Smooth muscle cell (in vitro differentiated cells): ENCODE measurements around the gene TMCO6. TPM values are rescaled to one million over a fixed set of nuclear protein-coding genes. Genes with fewer than 3 reads are reported as not detected.
A peak's percentile ranks its signal among the peaks of the same experiment; 100 is the strongest.
"Not testable (repeated sequence)": the region's sequence is repeated elsewhere in the genome, so short reads cannot be mapped to it uniquely, and the experiment has no call there.

ENCODE experiments used
- DNase-seq: peaks from one replicate; lab custom pipeline; 2025; ENCODE audit not compliant: unreplicated experiment; lab: John Stamatoyannopoulos, UW
- H2AFZ ChIP-seq: fragments of 200-600 bp; sonication (generic); 2 replicates; pipeline ENCODE4 v1.6.0; 2016; ENCODE audit warnings: antibody characterized with exemption, low read depth, mild to moderate bottlenecking
- H3F3A ChIP-seq: fragments of 200-600 bp; sonication (generic); 2 replicates; pipeline ENCODE4 v1.6.0; 2017; ENCODE audit warnings: antibody characterized with exemption, low read depth
- H3K27ac ChIP-seq: fragments of 200-600 bp; sonication (generic); 2 replicates; pipeline ENCODE4 v1.5.1; 2016; ENCODE audit warnings: low read depth, mild to moderate bottlenecking
- H3K27me3 ChIP-seq: fragments of 200-600 bp; sonication (generic); 2 replicates; pipeline ENCODE4 v1.6.1; 2016; ENCODE audit warnings: low read depth, mild to moderate bottlenecking
- H3K36me3 ChIP-seq: fragments of 200-600 bp; sonication (generic); 2 replicates; pipeline ENCODE4 v1.5.1; 2016; ENCODE audit warnings: low read depth
- H3K4me1 ChIP-seq: fragments of 200-600 bp; sonication (generic); 2 replicates; pipeline ENCODE4 v1.5.1; 2016; ENCODE audit warnings: low read depth
- H3K4me2 ChIP-seq: fragments of 200-600 bp; sonication (generic); 2 replicates; pipeline ENCODE4 v1.6.0; 2016; ENCODE audit warnings: mild to moderate bottlenecking
- H3K4me3 ChIP-seq: fragments of 200-600 bp; sonication (generic); 2 replicates; pipeline ENCODE4 v1.5.1; 2016; ENCODE audit warnings: mild to moderate bottlenecking
- H3K79me2 ChIP-seq: fragments of 200-600 bp; sonication (generic); 2 replicates; pipeline ENCODE4 v1.6.0; 2016; ENCODE audit warnings: low read depth, mild to moderate bottlenecking
- H3K9ac ChIP-seq: fragments of 200-600 bp; sonication (generic); 2 replicates; pipeline ENCODE4 v1.6.0; 2016; ENCODE audit warnings: low read depth
- H3K9me3 ChIP-seq: fragments of 200-600 bp; sonication (generic); replicated peaks from 2 replicates; pipeline ENCODE4 v1.5.1; 2016; ENCODE audit warnings: low read depth
- H4K20me1 ChIP-seq: fragments of 200-600 bp; sonication (generic); 2 replicates; pipeline ENCODE4 v1.6.0; 2016; ENCODE audit warnings: low read depth
- CTCF ChIP-seq: fragments of 200-600 bp; sonication (generic); IDR thresholded peaks from 2 replicates; pipeline ENCODE4 v1.5.1; 2017; ENCODE audit warnings: borderline replicate concordance, mild to moderate bottlenecking, antibody characterized with exemption; ENCODE audit not compliant: insufficient read depth, poor library complexity, severe bottlenecking
- WGBS: methylation state at CpG from one replicate; pipeline ENCODE4 v1.1.7; 2016; ENCODE audit warnings: low lambda C conversion rate; 5-methylcytosine and 5-hydroxymethylcytosine counted together
- polyA plus RNA-seq: library from polyadenylated mRNA; unstranded; fragments of >200 nt; fragmentation: Nextera tagmentation; extraction: Ambion mirVana; gene quantifications from 2 replicates; pipeline ENCODE4 v1.2.1, GENCODE V29; 2016
- total RNA-seq: library from RNA; depleted of rRNA; stranded (reverse); fragments of >200 nt; gene quantifications from 2 replicates; pipeline ENCODE4 v1.2.3, GENCODE V29; 2014

TMCO6 gene
- total RNA-seq (3.3 and 11.4 TPM in 2 replicates), polyA plus RNA-seq (4.4 and 5.9 TPM in 2 replicates)

GRCh38 chr5:140639148-140639981, at the start of gene TMCO6:
TMCO6 (plus strand) TSS chr5:140639451; CDS start chr5:140639528, 77 bp downstream.
- H3K9me3 ChIP-seq, result no peaks in the 10 kb centered on the region
- DNase-seq, result peak; percentile 85
- H3K27ac ChIP-seq, result peak within 1 kb of the TSS; percentile 43
- no peaks in the 10 kb centered on the region for H3K36me3 ChIP-seq
- H3K79me2 ChIP-seq, result no peaks in the 10 kb centered on the region
- no peak within 1 kb of the TSS for H3K9ac ChIP-seq
- H3K4me2 ChIP-seq, result peak within 1 kb of the TSS; percentile 96
- H2AFZ ChIP-seq, result peak within 1 kb of the TSS; percentile 96
- 2% methylated on average over 29 of the region's 63 CpGs for WGBS
- H3K4me1 ChIP-seq, result peaks cover 4% of the 10 kb centered on the region
- peak within 1 kb of the TSS; percentile 76 for H3K4me3 ChIP-seq
- no peaks in the 10 kb centered on the region for H4K20me1 ChIP-seq
- peak; percentile 37 for TF ChIP-seq CTCF
- no peaks in the 10 kb centered on the region for H3K27me3 ChIP-seq
- H3F3A ChIP-seq, result no peaks in the 10 kb centered on the region

- WGBS, result 92% methylated on average over 7 of the region's 7 CpGs
- peaks cover 5% of the 10 kb centered on the region for H3F3A ChIP-seq
- no peaks in the 10 kb centered on the region for H3K27me3 ChIP-seq
- H3K27ac ChIP-seq, result no peak overlapping the region
- no peaks in the 10 kb centered on the region for H3K79me2 ChIP-seq
- H3K9me3 ChIP-seq, result no peaks in the 10 kb centered on the region
- peaks cover 2% of the 10 kb centered on the region for H3K4me1 ChIP-seq
- no peak for DNase-seq
- no peak for TF ChIP-seq CTCF
- no peak overlapping the region for H3K4me3 ChIP-seq
- no peak overlapping the region for H2AFZ ChIP-seq
- H3K36me3 ChIP-seq, result no peaks in the 10 kb centered on the region
- no peak overlapping the region for H3K4me2 ChIP-seq
- H4K20me1 ChIP-seq, result no peaks in the 10 kb centered on the region
- H3K9ac ChIP-seq, result no peak overlapping the region
Measured at GRCh38 chr5:140590861-140591260, 48.4 kb upstream of the TMCO6 start.

- H3K27me3 ChIP-seq, result no peaks in the 10 kb centered on the region
- peaks cover 5% of the 10 kb centered on the region for H3F3A ChIP-seq
- TF ChIP-seq CTCF, result no peak
- 71% methylated on average over 5 of the region's 5 CpGs for WGBS
- H3K27ac ChIP-seq, result no peak overlapping the region
- H3K4me1 ChIP-seq, result peaks cover 2% of the 10 kb centered on the region
- H3K9me3 ChIP-seq, result no peaks in the 10 kb centered on the region
- no peaks in the 10 kb centered on the region for H3K36me3 ChIP-seq
- no peak for DNase-seq
- H3K79me2 ChIP-seq, result no peaks in the 10 kb centered on the region
- no peak overlapping the region for H3K4me2 ChIP-seq
- H3K9ac ChIP-seq, result no peak overlapping the region
- H3K4me3 ChIP-seq, result no peak overlapping the region
- H2AFZ ChIP-seq, result no peak overlapping the region
- no peaks in the 10 kb centered on the region for H4K20me1 ChIP-seq
Measured at GRCh38 chr5:140591747-140592372, 47.4 kb upstream of the TMCO6 start.

GRCh38 chr5:140593070-140593469, 46.2 kb upstream of the TMCO6 start:
- not testable (repeated sequence) for H3K4me3 ChIP-seq

More at GRCh38 chr5:140593070-140593469, 46.2 kb upstream of the TMCO6 start:
- not testable (repeated sequence) for H3K27me3 ChIP-seq, H3K36me3 ChIP-seq, H4K20me1 ChIP-seq, H3K4me1 ChIP-seq, H2AFZ ChIP-seq, H3K9me3 ChIP-seq, H3K9ac ChIP-seq, DNase-seq, H3K79me2 ChIP-seq, H3F3A ChIP-seq, H3K4me2 ChIP-seq, H3K27ac ChIP-seq
- WGBS, result 54% methylated on average over 13 of the region's 14 CpGs
